Measurements from ENCODE around the gene PHYHIPL. TPM values are rescaled to one million over a fixed set of nuclear protein-coding genes. Genes with fewer than 3 reads are reported as not detected.
"Not testable (repeated sequence)": the region's sequence is repeated elsewhere in the genome, so short reads cannot be mapped to it uniquely, and the experiment has no call there.

The PHYHIPL gene
- total and polyA plus RNA-seq, 11 donors: 0.03 to 0.08 TPM; not detected in 9

DNA sequence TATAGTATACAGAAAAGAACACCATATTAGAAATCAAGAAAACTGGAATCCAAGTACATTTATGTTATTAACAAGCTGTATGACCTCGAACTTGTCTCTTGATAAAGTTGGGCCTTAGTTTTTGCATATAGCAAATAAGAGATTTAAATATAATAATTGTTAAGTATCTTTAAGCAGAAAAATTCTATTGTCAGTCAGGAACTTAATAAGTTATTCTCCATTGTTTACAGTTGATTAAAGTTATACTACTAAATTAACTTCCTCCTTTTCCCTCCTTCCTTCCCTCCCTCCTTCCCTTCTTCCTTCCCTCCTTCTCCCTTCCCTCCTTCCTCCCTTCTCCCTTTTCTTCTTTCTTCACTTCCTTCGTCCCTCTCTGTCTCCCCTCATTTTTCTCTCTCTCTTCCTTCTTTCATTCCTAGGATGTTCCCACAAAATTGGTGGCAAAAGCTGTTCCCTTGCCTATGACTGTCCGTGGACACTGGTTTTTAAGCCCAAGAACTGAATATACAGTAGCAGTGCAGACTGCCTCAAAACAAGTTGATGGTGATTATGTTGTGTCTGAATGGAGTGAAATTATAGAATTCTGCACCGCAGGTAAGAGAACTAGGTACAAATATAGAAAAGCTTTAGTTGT lies 59.7 kb downstream of the PHYHIPL start:
- Histone ChIP-seq H3K36me3 (no peaks in the 10 kb centered on the region), H3K27ac (no peak overlapping the region), H3K27me3 (no peaks in the 10 kb centered on the region), H3K4me1 (peaks cover 0 to 4% (median 0%) of the 10 kb centered on the region in 12 donors), H3K4me3 (no peak overlapping the region), H3K9me3 (no peaks in the 10 kb centered on the region)
- TF ChIP-seq POLR2A (IDR thresholded peaks at IDR 0.05): no peak
- TF ChIP-seq, protein P1, sequence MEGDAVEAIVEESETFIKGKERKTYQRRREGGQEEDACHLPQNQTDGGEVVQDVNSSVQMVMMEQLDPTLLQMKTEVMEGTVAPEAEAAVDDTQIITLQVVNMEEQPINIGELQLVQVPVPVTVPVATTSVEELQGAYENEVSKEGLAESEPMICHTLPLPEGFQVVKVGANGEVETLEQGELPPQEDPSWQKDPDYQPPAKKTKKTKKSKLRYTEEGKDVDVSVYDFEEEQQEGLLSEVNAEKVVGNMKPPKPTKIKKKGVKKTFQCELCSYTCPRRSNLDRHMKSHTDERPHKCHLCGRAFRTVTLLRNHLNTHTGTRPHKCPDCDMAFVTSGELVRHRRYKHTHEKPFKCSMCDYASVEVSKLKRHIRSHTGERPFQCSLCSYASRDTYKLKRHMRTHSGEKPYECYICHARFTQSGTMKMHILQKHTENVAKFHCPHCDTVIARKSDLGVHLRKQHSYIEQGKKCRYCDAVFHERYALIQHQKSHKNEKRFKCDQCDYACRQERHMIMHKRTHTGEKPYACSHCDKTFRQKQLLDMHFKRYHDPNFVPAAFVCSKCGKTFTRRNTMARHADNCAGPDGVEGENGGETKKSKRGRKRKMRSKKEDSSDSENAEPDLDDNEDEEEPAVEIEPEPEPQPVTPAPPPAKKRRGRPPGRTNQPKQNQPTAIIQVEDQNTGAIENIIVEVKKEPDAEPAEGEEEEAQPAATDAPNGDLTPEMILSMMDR (IDR thresholded peaks at IDR 0.05): no peak
- intact Hi-C loops (cut with DNase I): loop anchor here in 7 of 10 donors (2.0 to 10.0 kb wide), 8 partner anchors 281 to 596 kb away; no protein-coding TSS in a partner anchor
- ATAC-seq: no peak
- no peak for DNase-seq
- WGBS, 4 donors: 85 to 87% (median 86%) methylated on average over 4 of the region's 4 CpGs

DNA sequence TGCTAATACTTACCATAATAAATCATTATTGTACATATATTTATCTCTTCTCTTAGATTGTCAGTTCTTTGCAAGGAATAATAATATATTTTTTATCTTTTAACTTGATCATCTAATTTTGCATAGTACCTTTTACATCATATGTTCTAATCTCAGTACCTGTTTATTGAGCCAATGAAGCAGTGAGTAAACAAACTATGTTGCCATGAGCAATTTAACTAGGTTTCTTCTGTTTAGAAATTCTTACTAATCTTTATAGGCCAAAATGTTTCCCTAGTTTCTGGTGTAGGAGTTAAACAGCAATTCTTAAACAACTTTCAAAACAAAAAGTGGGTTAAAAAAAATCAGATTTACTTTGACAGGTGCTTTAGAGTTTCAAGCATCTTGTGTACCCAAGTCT lies 61.3 kb downstream of the PHYHIPL start:
- Histone ChIP-seq H3K27ac (no peak overlapping the region), H3K4me1 (peaks cover 0 to 4% (median 0%) of the 10 kb centered on the region in 12 donors), H3K9me3 (no peaks in the 10 kb centered on the region), H3K27me3 (no peaks in the 10 kb centered on the region), H3K36me3 (no peaks in the 10 kb centered on the region), H3K4me3 (no peak overlapping the region)
- intact Hi-C loops (cut with DNase I): loop anchor here in 7 of 10 donors (2.0 to 10.0 kb wide), 8 partner anchors 283 to 595 kb away; no protein-coding TSS in a partner anchor
- no peak for TF ChIP-seq POLR2A (IDR thresholded peaks at IDR 0.05)
- DNase-seq (no peak), ATAC-seq (no peak)

DNA sequence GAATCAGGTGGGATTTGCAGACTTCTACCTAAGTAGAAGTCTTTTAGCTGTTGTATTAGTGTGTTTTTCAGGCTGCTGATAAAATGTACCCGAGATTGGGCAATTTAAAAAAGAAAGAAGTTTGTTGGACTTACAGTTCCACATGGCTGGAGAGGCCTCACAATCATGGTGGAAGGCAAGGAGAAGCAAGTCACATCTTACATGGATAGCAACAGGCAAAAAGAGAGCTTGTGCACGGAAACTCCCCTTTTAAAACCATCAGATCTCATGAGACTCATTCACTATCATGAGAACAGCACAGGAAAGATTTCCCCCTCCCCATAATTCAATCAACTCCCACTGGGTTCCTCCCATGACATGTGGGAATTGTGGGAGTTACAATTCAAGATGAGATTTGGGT lies 62.7 kb downstream of the PHYHIPL start:
- not testable (repeated sequence) for H3K4me1 ChIP-seq, H3K36me3 ChIP-seq, ATAC-seq, H3K27me3 ChIP-seq, H3K27ac ChIP-seq, DNase-seq, H3K9me3 ChIP-seq, H3K4me3 ChIP-seq
- WGBS, 4 donors: 46 to 95% (median 71%) methylated on average over 2 of the region's 2 CpGs
- intact Hi-C loops (cut with DNase I): loop anchor here in 7 of 10 donors (5.0 to 10.0 kb wide), 7 partner anchors 284 to 593 kb away; no protein-coding TSS in a partner anchor

DNA sequence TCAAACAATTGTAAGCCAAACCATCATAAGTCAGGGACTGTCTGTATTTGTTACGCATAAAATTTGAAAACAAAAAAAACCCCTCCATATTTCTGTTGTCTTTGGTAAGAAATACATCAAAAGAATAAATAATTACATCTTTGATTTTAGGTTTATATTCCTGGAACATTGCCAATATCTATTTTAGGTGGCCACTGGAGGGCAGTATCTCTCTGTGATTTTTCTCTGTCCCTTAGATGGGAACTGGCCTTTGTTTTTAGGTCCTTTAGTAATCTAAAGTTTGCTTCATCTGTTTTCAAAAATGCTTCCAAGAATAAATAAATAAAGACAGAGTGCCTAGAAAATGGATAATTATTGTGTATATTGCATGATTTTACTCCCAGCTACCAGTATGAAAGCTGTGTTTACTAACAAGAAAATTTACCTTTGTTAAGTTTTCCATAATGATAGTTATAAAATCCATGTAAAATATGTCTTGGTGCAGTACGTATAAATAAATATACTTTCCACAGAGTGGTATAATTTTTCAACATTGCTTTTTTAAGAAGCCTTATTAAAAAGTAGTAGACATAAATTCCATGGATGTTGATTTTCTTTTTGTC lies 64.2 kb downstream of the PHYHIPL start:
- Histone ChIP-seq H3K9me3 (no peaks in the 10 kb centered on the region), H3K27ac (no peak overlapping the region), H3K4me1 (peaks cover 0 to 4% (median 0%) of the 10 kb centered on the region in 12 donors), H3K27me3 (no peaks in the 10 kb centered on the region), H3K36me3 (no peaks in the 10 kb centered on the region), H3K4me3 (no peak overlapping the region)
- ATAC-seq (no peak), DNase-seq (peak in 1 of 5 donors; percentile 9)
- no peak for TF ChIP-seq POLR2A (IDR thresholded peaks at IDR 0.05)
- TF ChIP-seq, protein P1 (IDR thresholded peaks at IDR 0.05): peak; percentile 45 to 85 (median 66)
- WGBS, 4 donors: 36 to 48% (median 45%) methylated on average over 2 of the region's 2 CpGs
- intact Hi-C loops (cut with DNase I): loop anchor here (1.0 to 10.0 kb wide), 12 partner anchors 124 to 584 kb away; partner anchors contain the start of gene FAM13C (in 3 of the 10)

DNA sequence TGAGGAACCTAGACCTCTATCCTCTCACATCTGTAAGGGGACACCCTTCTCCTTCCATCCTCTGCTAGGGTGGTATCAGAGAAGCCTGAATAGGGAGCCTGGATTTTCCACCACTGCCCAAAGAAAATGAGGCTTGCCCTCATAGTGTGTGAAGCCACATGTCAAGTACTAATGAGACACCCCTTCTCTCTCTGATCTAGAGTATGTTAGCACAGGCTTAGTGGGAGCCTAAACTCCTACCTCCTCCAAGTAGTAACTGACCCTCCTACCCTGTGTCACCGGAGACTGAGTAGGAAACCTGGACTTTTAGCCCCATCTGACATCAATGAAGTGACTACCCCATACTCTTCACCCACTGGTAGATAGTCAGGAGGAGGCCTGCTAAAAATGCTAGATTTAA lies 65.6 kb downstream of the PHYHIPL start:
- no peak for TF ChIP-seq POLR2A (IDR thresholded peaks at IDR 0.05)
- TF ChIP-seq, protein P1 (IDR thresholded peaks at IDR 0.05): no peak
- Histone ChIP-seq H3K36me3 (peaks cover 0 to 4% (median 0%) of the 10 kb centered on the region in 9 donors), H3K27ac (no peak overlapping the region), H3K9me3 (no peaks in the 10 kb centered on the region), H3K27me3 (no peaks in the 10 kb centered on the region), H3K4me3 (no peak overlapping the region), H3K4me1 (peaks cover 0 to 4% (median 0%) of the 10 kb centered on the region in 12 donors)
- 94 to 100% (median 99%) methylated on average over 1 of the region's 1 CpG for WGBS, 4 donors
- intact Hi-C loops (cut with DNase I): loop anchor here in 9 of 10 donors (2.0 to 10.0 kb wide), 8 partner anchors 123 to 583 kb away; partner anchors contain the start of gene FAM13C (in 3 of the 9)
- no peak for ATAC-seq
- no peak for DNase-seq

Measured in heart left ventricle (tissue), 16 donors.